ENCODE results near the gene PRKCA.

DNA sequence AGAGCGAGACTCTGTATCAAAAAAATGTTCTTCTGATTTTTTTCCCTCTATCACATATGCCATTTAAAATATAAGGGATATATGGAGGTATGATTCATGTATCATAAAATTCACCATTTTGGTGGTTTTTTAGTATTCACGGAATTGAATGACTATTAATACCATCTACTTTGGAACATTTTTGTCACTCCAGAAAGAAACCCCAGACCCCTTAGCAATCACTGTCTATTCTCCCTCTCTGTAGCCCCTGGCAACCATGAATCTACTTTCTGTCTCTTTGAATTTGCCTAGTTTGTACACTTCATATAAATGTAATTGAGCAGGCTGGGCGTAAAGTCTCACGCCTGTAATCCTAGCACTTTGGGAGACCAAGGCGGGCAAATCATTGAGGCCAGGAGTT is 75.9 kb downstream of the PRKCA start:
- TF ChIP-seq TAF1 (IDR thresholded peaks at IDR 0.05; ENCODE audit: borderline replicate concordance, insufficient read depth, low read length): no peak
- no peak for TF ChIP-seq POLR2AphosphoS5 (IDR thresholded peaks at IDR 0.05; ENCODE audit: low read depth, low read length)
- TF ChIP-seq REST (IDR thresholded peaks at IDR 0.05; ENCODE audit: insufficient read depth in 1 of 2, low read depth in 2 of 2, low read length in 2 of 2): no peak
- no peak for TF ChIP-seq FOXP2 (optimal IDR thresholded peaks at IDR 0.05; ENCODE audit: borderline replicate concordance, extremely low read depth, extremely low read length, insufficient read depth)
